ENCODE measurements around the gene CEP192.

DNA sequence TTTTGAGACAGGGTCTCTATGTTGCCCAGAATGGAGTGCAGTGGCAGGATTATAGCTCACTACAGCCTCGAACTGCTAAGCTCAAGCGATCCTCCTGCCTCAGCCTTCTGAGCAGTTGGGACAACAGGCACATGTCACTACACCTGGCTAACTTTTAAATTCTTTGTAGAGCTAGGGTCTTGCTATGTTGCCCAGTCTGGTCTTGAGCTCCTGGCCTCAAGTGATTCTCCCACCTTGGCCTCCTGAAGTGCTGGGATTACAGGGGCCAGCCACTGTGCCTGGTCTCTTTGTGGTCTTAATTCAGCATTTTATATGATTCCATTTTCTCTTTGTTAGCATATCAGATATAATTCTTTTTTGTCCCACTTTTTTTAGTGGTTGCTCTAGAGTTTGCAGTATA lies 34.1 kb downstream of the CEP192 start:
- TF ChIP-seq, protein P1, sequence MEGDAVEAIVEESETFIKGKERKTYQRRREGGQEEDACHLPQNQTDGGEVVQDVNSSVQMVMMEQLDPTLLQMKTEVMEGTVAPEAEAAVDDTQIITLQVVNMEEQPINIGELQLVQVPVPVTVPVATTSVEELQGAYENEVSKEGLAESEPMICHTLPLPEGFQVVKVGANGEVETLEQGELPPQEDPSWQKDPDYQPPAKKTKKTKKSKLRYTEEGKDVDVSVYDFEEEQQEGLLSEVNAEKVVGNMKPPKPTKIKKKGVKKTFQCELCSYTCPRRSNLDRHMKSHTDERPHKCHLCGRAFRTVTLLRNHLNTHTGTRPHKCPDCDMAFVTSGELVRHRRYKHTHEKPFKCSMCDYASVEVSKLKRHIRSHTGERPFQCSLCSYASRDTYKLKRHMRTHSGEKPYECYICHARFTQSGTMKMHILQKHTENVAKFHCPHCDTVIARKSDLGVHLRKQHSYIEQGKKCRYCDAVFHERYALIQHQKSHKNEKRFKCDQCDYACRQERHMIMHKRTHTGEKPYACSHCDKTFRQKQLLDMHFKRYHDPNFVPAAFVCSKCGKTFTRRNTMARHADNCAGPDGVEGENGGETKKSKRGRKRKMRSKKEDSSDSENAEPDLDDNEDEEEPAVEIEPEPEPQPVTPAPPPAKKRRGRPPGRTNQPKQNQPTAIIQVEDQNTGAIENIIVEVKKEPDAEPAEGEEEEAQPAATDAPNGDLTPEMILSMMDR (IDR thresholded peaks at IDR 0.05): no peak
- TF ChIP-seq POLR2A (IDR thresholded peaks at IDR 0.05) (no peak), POLR2AphosphoS5 (IDR thresholded peaks at IDR 0.05) (no peak), EP300 (IDR thresholded peaks at IDR 0.05) (no peak)

Measured in sigmoid colon (tissue), 4 donors.